Suprapubic skin (tissue), 4 donors: ENCODE results near the gene SCO2. TPM values are rescaled to one million over a fixed set of nuclear protein-coding genes. Genes with fewer than 3 reads are reported as not detected.

ENCODE experiments used
- DNase-seq, 2 donors: peaks; one replicate each; pipeline ENCODE4 v3.0.0-alpha.2; 2019; ENCODE audit warnings: low spot score in 2 of 2
- H3K27ac ChIP-seq: fragments of 200-600 bp; sonication (generic); one replicate; pipeline ENCODE4 v1.5.1; 2019
- H3K27me3 ChIP-seq: fragments of 200-600 bp; sonication (generic); one replicate; pipeline ENCODE4 v1.5.1; 2019
- H3K36me3 ChIP-seq: fragments of 200-600 bp; sonication (generic); one replicate; pipeline ENCODE4 v1.5.1; 2019
- H3K4me1 ChIP-seq: fragments of 200-600 bp; sonication (generic); one replicate; pipeline ENCODE4 v1.5.1; 2019
- H3K4me3 ChIP-seq: fragments of 200-600 bp; sonication (generic); one replicate; pipeline ENCODE4 v1.5.1; 2019; ENCODE audit warnings: mild to moderate bottlenecking
- H3K9me3 ChIP-seq: fragments of 200-600 bp; sonication (generic); one replicate; pipeline ENCODE4 v1.5.1; 2019
- CTCF ChIP-seq, 2 donors: fragments of 200-600 bp in 1 of 2; fragments of 450-650 bp in 1 of 2; sonication (generic) in 1 of 2; IDR thresholded peaks; one replicate each; pipeline ENCODE4 v1.5.1; 2016 to 2019; ENCODE audit warnings: antibody characterized with exemption in 2 of 2, mild to moderate bottlenecking in 1 of 2, moderate library complexity in 1 of 2
- EP300 ChIP-seq: sonication (generic); formaldehyde crosslinking; IDR thresholded peaks from one replicate; pipeline ENCODE4 v1.6.1; 2017; ENCODE audit warnings: antibody characterized with exemption
- POLR2A ChIP-seq, 2 donors: fragments of 450-650 bp; IDR thresholded peaks; one replicate each; pipeline ENCODE4 v1.6.1; 2017; ENCODE audit warnings: antibody characterized with exemption in 2 of 2, mild to moderate bottlenecking in 2 of 2, moderate library complexity in 2 of 2
- POLR2AphosphoS5 ChIP-seq, 3 donors: sonication (generic); formaldehyde crosslinking; IDR thresholded peaks; one replicate each; pipeline ENCODE4 v1.6.1; 2017; ENCODE audit warnings: antibody characterized with exemption in 3 of 3
- WGBS: methylation state at CpG from one replicate; pipeline ENCODE4 v1.1.5; 2018; 5-methylcytosine and 5-hydroxymethylcytosine counted together
- total RNA-seq, 4 donors: library from RNA; depleted of rRNA; stranded (reverse); fragments of >200 nt; gene quantifications; one replicate each; pipeline ENCODE4 v1.1.0, GENCODE V29; 2016

Gene SCO2
- total RNA-seq, 4 donors from 2014 or later = 1.7 to 7.9 (median 4.7) TPM; not detected in 1

DNA sequence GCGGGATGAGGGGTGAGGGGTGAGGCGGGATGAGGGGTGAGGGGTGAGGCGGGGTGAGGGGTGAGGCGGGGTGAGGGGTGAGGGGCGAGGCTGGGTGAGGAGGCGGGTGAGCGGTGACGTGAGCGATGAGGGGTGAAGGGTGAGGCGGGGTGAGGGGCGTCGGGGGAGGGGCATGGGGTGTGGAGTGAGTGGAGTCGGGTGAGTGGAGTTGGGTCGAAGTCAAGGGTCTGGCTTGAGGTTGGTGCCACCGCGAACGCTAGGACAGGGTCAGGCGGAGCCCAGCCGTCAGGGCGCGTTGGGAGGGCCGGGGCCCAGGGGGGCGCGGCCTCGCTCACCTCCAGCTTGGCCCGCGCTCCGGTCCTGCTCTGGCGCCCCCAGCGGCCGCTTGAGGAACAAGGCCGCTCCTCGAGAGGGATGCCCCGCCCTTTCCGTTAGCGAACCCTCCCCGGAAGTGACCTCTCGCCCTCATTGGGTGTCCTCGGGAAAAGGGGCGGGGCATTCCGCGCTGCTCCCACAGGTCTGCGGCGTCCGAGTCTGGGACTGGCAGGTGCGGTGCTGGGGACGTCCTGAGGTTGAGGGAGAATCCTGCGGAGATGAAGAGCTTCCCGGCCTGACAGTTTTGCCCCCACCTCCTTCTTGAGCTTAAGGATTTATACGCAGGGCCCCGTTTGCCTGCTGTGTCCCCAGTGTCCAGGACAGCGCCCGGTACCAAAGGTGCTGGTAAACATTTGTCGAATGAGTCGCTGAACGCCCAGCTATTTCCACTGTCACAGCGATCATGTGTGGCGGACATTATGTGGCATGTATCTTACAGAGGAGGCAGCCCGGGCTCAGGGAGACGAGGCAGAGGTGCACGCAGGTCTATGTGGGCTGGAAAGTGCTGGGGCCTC lies 37.4 kb upstream of the SCO2 start, which contains the start of gene SYCE3:
Gene SYCE3, minus strand, starts transcription at position 397 of the 890 bp plus-strand sequence. CDS start 6,514 bp downstream, outside the sequence.
- H3K27ac ChIP-seq = peak within 1 kb of the TSS; percentile 69
- H3K36me3 ChIP-seq = no peaks in the 10 kb centered on the region
- no peaks in the 10 kb centered on the region for H3K27me3 ChIP-seq
- H3K4me1 ChIP-seq = peaks cover 16% of the 10 kb centered on the region
- peak; percentile 98 to 99 for DNase-seq
- TF ChIP-seq EP300 (no peak), POLR2AphosphoS5 (IDR thresholded peaks at IDR 0.05) (peak in 2 of 3 donors; percentile 31 to 60), POLR2A (IDR thresholded peaks at IDR 0.05) (peak in 1 of 2 donors; percentile 29), CTCF (IDR thresholded peaks at IDR 0.05) (peak; percentile 78 to 99)
- WGBS = 14% methylated on average over 22 of the region's 61 CpGs
- no peaks in the 10 kb centered on the region for H3K9me3 ChIP-seq
- H3K4me3 ChIP-seq = peak within 1 kb of the TSS; percentile 67

DNA sequence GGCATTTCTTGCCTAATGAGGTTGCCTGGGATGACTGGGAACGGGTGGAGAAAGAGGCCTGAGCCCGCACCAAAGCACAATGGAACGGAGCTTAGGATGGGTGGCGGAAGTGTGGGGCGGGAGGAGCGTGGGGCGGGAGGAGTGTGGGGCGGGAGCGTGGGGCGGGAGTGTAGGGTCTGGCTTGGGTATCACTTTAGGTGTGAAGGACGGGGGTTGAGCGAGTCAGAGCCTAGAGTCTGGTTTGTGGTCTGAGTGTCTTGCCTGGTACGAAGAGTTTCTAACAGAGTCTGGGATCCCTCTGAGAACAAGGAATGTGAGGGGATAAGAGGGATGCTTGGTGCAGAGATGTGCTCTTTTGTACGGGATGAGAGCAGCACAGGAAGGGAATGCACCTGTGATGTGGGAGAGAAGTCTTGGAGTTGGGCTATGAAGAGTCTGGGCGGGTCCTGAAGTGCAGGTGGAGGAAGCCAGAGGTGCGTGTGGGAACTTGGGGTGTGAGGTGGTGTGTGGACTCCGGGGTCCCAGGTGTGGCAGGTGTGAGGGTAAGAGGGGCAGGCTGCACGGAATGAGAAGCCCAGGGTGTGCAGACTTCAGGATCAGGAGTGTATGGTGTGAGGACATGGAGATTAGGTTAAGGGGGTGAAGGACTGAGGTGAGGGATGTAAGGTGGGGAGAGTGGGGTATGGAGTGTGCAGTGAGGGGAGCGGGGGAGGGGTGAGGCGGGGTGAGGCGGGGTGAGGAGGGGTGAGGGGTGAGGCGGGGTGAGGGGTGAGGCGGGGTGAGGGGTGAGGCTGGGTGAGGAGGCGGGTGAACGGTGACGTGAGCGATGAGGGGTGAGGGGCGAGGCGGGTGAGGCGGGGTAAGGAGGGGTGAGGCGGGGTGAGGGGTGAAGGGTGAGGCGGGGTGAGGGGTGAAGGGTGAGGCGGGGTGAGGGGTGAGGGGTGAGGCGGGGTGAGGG lies 36.3 kb upstream of the SCO2 start:
- 76% methylated on average over 28 of the region's 34 CpGs for WGBS
- H3K4me1 ChIP-seq = peaks cover 16% of the 10 kb centered on the region
- peak in 1 of 2 donors; percentile 72 for DNase-seq

DNA sequence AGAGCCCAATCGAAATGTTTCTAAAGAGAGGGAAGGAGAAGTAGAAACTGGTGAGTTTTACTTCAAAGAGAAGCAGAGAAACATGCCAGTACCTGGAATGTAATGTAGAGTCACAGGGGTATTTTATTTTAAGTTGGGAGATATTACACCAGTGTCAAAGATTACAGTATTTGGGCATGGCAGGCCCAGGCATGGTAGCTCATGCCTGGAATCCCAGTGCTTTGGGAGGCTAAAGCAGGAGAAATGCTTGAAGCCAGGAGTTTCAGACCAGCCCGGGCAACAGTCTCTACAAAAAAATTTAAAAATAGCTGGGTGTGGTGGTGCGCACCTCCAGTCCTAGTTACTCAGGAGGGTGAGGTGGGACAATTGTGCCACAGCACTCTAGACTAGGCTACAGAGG lies 34.6 kb upstream of the SCO2 start:
- 55% methylated on average over 3 of the region's 3 CpGs for WGBS
- TF ChIP-seq POLR2AphosphoS5 (IDR thresholded peaks at IDR 0.05) = no peak
- TF ChIP-seq CTCF (IDR thresholded peaks at IDR 0.05) = no peak
- TF ChIP-seq EP300 = no peak
- no peak for TF ChIP-seq POLR2A (IDR thresholded peaks at IDR 0.05)
- Histone ChIP-seq H3K36me3 (no peaks in the 10 kb centered on the region), H3K4me1 (peaks cover 16% of the 10 kb centered on the region), H3K4me3 (no peak overlapping the region), H3K27me3 (no peaks in the 10 kb centered on the region), H3K9me3 (no peaks in the 10 kb centered on the region), H3K27ac (no peak overlapping the region)
- no peak for DNase-seq

More for the DNA sequence above, 36.3 kb upstream of the SCO2 start:
- H3K9me3 ChIP-seq = no peaks in the 10 kb centered on the region
- H3K27ac ChIP-seq = no peak overlapping the region
- H3K27me3 ChIP-seq = no peaks in the 10 kb centered on the region
- H3K4me3 ChIP-seq = no peak overlapping the region
- H3K36me3 ChIP-seq = no peaks in the 10 kb centered on the region
- TF ChIP-seq EP300 = no peak
- TF ChIP-seq POLR2AphosphoS5 (IDR thresholded peaks at IDR 0.05) = no peak
- TF ChIP-seq CTCF (IDR thresholded peaks at IDR 0.05) = no peak
- no peak for TF ChIP-seq POLR2A (IDR thresholded peaks at IDR 0.05)

GRCh38 chr22:50556703-50557102 lies 31.3 kb upstream of the SCO2 start:
- Histone ChIP-seq H3K27ac (no peak overlapping the region), H3K9me3 (no peaks in the 10 kb centered on the region), H3K36me3 (no peaks in the 10 kb centered on the region), H3K4me1 (peaks cover under 1% of the 10 kb centered on the region), H3K4me3 (no peak overlapping the region), H3K27me3 (no peaks in the 10 kb centered on the region)
- no peak for DNase-seq
- TF ChIP-seq POLR2AphosphoS5 (IDR thresholded peaks at IDR 0.05) (no peak), POLR2A (IDR thresholded peaks at IDR 0.05) (no peak), CTCF (IDR thresholded peaks at IDR 0.05) (no peak), EP300 (no peak)
- 52% methylated on average over 5 of the region's 5 CpGs for WGBS
